HEK293 (cell line): ENCODE data around the gene CEACAM6.
A peak's percentile ranks its signal among the peaks of the same experiment; 100 is the strongest.

Experiments
- CTCF ChIA-PET: fragments of 350-600 bp; formaldehyde crosslinking; extraction: SDS; loops from one replicate; lab custom pipeline; 2021; ENCODE audit warnings: antibody characterized with exemption; lab: Yijun Ruan, JAX
- POLR2A ChIA-PET: fragments of 300-600 bp; formaldehyde crosslinking; extraction: SDS; loops from one replicate; lab custom pipeline; 2020; ENCODE audit warnings: antibody characterized with exemption, inconsistent platforms; lab: Yijun Ruan, JAX
- H3K27ac ChIP-seq: fragments of 200-500 bp; sonication (Bioruptor generic); 2 replicates; pipeline ENCODE4 v1.5.1; 2014; ENCODE audit warnings: low read depth, low read length, control low read depth, inconsistent platforms; ENCODE audit errors: extremely low read depth
- H3K36me3 ChIP-seq, 2 experiments: fragments of 200-500 bp in 1 of 2; sonication (Bioruptor generic) in 1 of 2; 1 replicate in 1 of 2; 2 replicates in 1 of 2; pipeline ENCODE4 v1.5.1; 2014 to 2017; ENCODE audit warnings: inconsistent platforms in 2 of 2, low read length in 2 of 2; ENCODE audit not compliant: control insufficient read depth in 2 of 2, insufficient read depth in 1 of 2
- H3K4me1 ChIP-seq: fragments of 200-500 bp; sonication (Bioruptor generic); 2 replicates; pipeline ENCODE4 v1.5.1; 2014; ENCODE audit warnings: mild to moderate bottlenecking, low read length, inconsistent platforms; ENCODE audit not compliant: control insufficient read depth, insufficient read depth
- H3K4me3 ChIP-seq: 2 replicates; pipeline ENCODE4 v1.5.1; 2011; ENCODE audit warnings: low read depth, mild to moderate bottlenecking, control low read depth, low read length, moderate library complexity
- H3K9me3 ChIP-seq: fragments of 200-500 bp; sonication (Bioruptor generic); 2 replicates; pipeline ENCODE4 v1.5.1; 2014; ENCODE audit warnings: low read depth, low read length, inconsistent platforms; ENCODE audit not compliant: control insufficient read depth, insufficient read depth
- EGR2 ChIP-seq: fragments of 450-650 bp; formaldehyde crosslinking; IDR thresholded peaks from 2 replicates; pipeline ENCODE4 v1.5.1; 2016; ENCODE audit warnings: low read depth, missing biosample characterization, missing genetic modification characterization
- KLF8 ChIP-seq: fragments of 450-650 bp; formaldehyde crosslinking; IDR thresholded peaks from 2 replicates; pipeline ENCODE4 v1.5.1; 2016; ENCODE audit warnings: missing biosample characterization, missing genetic modification characterization
- PRDM10 ChIP-seq: fragments of 450-650 bp; formaldehyde crosslinking; IDR thresholded peaks from 2 replicates; pipeline ENCODE4 v1.5.1; 2016; ENCODE audit warnings: missing biosample characterization, missing genetic modification characterization
- ZBTB17 ChIP-seq: fragments of 450-650 bp; formaldehyde crosslinking; IDR thresholded peaks from 2 replicates; pipeline ENCODE4 v1.5.1; 2016; ENCODE audit warnings: missing biosample characterization, missing genetic modification characterization
- ZBTB21 ChIP-seq: fragments of 450-650 bp; formaldehyde crosslinking; IDR thresholded peaks from 2 replicates; pipeline ENCODE4 v1.5.1; 2017; ENCODE audit warnings: missing biosample characterization, missing genetic modification characterization
- ZFHX2 ChIP-seq: fragments of 450-650 bp; formaldehyde crosslinking; conservative IDR thresholded peaks from 2 replicates; pipeline ENCODE4 v1.5.1; 2016; ENCODE audit warnings: missing biosample characterization, missing genetic modification characterization
- ZFP3 ChIP-seq: fragments of 450-650 bp; formaldehyde crosslinking; IDR thresholded peaks from 2 replicates; pipeline ENCODE4 v1.5.1; 2016; ENCODE audit warnings: low read depth, missing biosample characterization, missing genetic modification characterization
- ZNF132 ChIP-seq: fragments of 450-650 bp; formaldehyde crosslinking; IDR thresholded peaks from 2 replicates; pipeline ENCODE4 v1.5.1; 2017; ENCODE audit warnings: missing biosample characterization, missing genetic modification characterization, borderline replicate concordance
- ZNF266 ChIP-seq: fragments of 450-650 bp; formaldehyde crosslinking; IDR thresholded peaks from 2 replicates; pipeline ENCODE4 v1.5.1; 2016; ENCODE audit warnings: missing biosample characterization, missing genetic modification characterization, low read depth
- ZNF580 ChIP-seq: fragments of 450-650 bp; formaldehyde crosslinking; IDR thresholded peaks from 2 replicates; pipeline ENCODE4 v1.5.1; 2016; ENCODE audit warnings: missing biosample characterization, missing genetic modification characterization
- ZNF600 ChIP-seq: fragments of 450-650 bp; formaldehyde crosslinking; IDR thresholded peaks from 2 replicates; pipeline ENCODE4 v1.5.1; 2016; ENCODE audit warnings: missing biosample characterization, missing genetic modification characterization
- ZNF629 ChIP-seq: fragments of 450-650 bp; formaldehyde crosslinking; IDR thresholded peaks from 2 replicates; pipeline ENCODE4 v1.5.1; 2017; ENCODE audit warnings: missing biosample characterization, missing genetic modification characterization
- ZNF654 ChIP-seq: fragments of 450-650 bp; formaldehyde crosslinking; IDR thresholded peaks from 2 replicates; pipeline ENCODE4 v1.5.1; 2016; ENCODE audit warnings: low read depth, missing biosample characterization, missing genetic modification characterization
- ZNF660 ChIP-seq: fragments of 450-650 bp; IDR thresholded peaks from 2 replicates; pipeline ENCODE4 v1.5.1; 2018; ENCODE audit warnings: missing biosample characterization, mild to moderate bottlenecking, missing genetic modification characterization
- ZNF837 ChIP-seq: fragments of 450-650 bp; formaldehyde crosslinking; IDR thresholded peaks from 2 replicates; pipeline ENCODE4 v1.5.1; 2016; ENCODE audit warnings: missing biosample characterization, missing genetic modification characterization
- TF ChIP-seq, protein P1 (sequence below): fragments of 450-650 bp; formaldehyde crosslinking; IDR thresholded peaks from 2 replicates; pipeline ENCODE4 v1.5.1; 2016; ENCODE audit warnings: missing biosample characterization, missing genetic modification characterization

The CEACAM6 gene

GRCh38 chr19:41784743-41785142 lies 29.4 kb downstream of the CEACAM6 start (continued):
- no peak for TF ChIP-seq PRDM10 (tag by site-specific recombination)

- TF ChIP-seq PRDM10 (tag by site-specific recombination) (peak; percentile 3; the same call in 1 of the 2 replicates), ZNF660 (tag by site-specific recombination) (peak; percentile 90), ZNF629 (tag by site-specific recombination) (peak; percentile 66; the same call in 1 of the 2 replicates), ZBTB17 (tag by site-specific recombination) (peak; percentile 42; the same call in 1 of the 2 replicates), KLF8 (tag by site-specific recombination) (0 out of 2 replicates have a peak, but pooled peaks have one; percentile 19), ZNF580 (tag by site-specific recombination) (no peak), ZNF654 (tag by site-specific recombination) (peak; percentile 95), ZNF132 (tag by site-specific recombination) (no peak), ZNF266 (no peak), ZNF600 (tag by site-specific recombination) (peak; percentile 77), ZFHX2 (tag by site-specific recombination) (peak; percentile 84), ZNF837 (no peak), ZFP3 (tag by site-specific recombination) (peak; percentile 45; the same call in 1 of the 2 replicates), EGR2 (peak; percentile 76), ZBTB21 (peak; percentile 46; the same call in 1 of the 2 replicates)
- TF ChIP-seq, protein P1, sequence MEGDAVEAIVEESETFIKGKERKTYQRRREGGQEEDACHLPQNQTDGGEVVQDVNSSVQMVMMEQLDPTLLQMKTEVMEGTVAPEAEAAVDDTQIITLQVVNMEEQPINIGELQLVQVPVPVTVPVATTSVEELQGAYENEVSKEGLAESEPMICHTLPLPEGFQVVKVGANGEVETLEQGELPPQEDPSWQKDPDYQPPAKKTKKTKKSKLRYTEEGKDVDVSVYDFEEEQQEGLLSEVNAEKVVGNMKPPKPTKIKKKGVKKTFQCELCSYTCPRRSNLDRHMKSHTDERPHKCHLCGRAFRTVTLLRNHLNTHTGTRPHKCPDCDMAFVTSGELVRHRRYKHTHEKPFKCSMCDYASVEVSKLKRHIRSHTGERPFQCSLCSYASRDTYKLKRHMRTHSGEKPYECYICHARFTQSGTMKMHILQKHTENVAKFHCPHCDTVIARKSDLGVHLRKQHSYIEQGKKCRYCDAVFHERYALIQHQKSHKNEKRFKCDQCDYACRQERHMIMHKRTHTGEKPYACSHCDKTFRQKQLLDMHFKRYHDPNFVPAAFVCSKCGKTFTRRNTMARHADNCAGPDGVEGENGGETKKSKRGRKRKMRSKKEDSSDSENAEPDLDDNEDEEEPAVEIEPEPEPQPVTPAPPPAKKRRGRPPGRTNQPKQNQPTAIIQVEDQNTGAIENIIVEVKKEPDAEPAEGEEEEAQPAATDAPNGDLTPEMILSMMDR (tag by site-specific recombination): peak; percentile 70
- ChIA-PET CTCF (interaction anchor here (0.6 to 8.3 kb wide), 39 partner anchors 8 to 246 kb away, joined by 3 to 226 read pairs (median 4); partner anchors contain the start of genes CEACAM3, CEACAM5, CEACAM6 and RPS19), POLR2A (interaction anchor here (0.7 kb wide), 1 partner anchor 611 kb away, joined by 3 read pairs; no protein-coding TSS in a partner anchor)
- Histone ChIP-seq H3K4me3 (no peak overlapping the region), H3K27ac (no peak overlapping the region), H3K4me1 (peaks cover 3% of the 10 kb centered on the region; the same call in 1 of the 2 replicates), H3K36me3 (no peaks in the 10 kb centered on the region), H3K9me3 (no peaks in the 10 kb centered on the region)
These were observed 30.3 kb downstream of the CEACAM6 start for GRCh38 chr19:41785653-41786052.
